IMR-90 (cell line): Measurements from ENCODE around the gene FAM210B. TPM values are rescaled to one million over a fixed set of nuclear protein-coding genes. Genes with fewer than 3 reads are reported as not detected.
A peak's percentile ranks its signal among the peaks of the same experiment; 100 is the strongest.

Experiments used
- ATAC-seq: fragments of 200-7000 bp; cut with Tn5 transposase; 2 replicates; pipeline ENCODE4 v1.9.1; 2020; ENCODE audit warnings: low read depth, mild to moderate bottlenecking, moderate library complexity
- BruUV-seq: library from RNA; stranded (reverse); fragments of 400-500 nt; replicated peaks from 2 replicates; lab custom pipeline; 2021; lab: Mats Ljungman, UMichigan
- CTCF ChIA-PET: fragments of 300-600 bp; formaldehyde crosslinking; extraction: SDS; loops from one replicate; lab custom pipeline; 2021; ENCODE audit warnings: antibody characterized with exemption; lab: Yijun Ruan, JAX
- POLR2A ChIA-PET: fragments of 300-600 bp; sonication (Branson Sonifier 250); formaldehyde crosslinking; loops from one replicate; lab custom pipeline; 2022; ENCODE audit warnings: antibody characterized with exemption; ENCODE audit not compliant: unreplicated experiment; lab: Charles Lee
- DNase-seq: peaks from one replicate; pipeline ENCODE4 v3.0.0; 2013
- H2AFZ ChIP-seq: replicated peaks from 2 replicates; pipeline ENCODE3; 2013; ENCODE audit warnings: low read length, mild to moderate bottlenecking; ENCODE audit not compliant: poor library complexity
- H2AK5ac ChIP-seq: 2 replicates; pipeline ENCODE4 v1.6.1; 2013; ENCODE audit warnings: low read depth, low read length, inconsistent platforms
- H2AK9ac ChIP-seq: replicated peaks from 2 replicates; pipeline ENCODE3; 2013; ENCODE audit warnings: mild to moderate bottlenecking, low read depth, low read length, moderate library complexity; ENCODE audit not compliant: poor library complexity
- H2BK120ac ChIP-seq: 2 replicates; pipeline ENCODE4 v1.6.1; 2013; ENCODE audit warnings: low read depth, low read length, inconsistent platforms
- H2BK15ac ChIP-seq: 3 replicates; pipeline ENCODE4 v1.6.1; 2013; ENCODE audit warnings: low read depth, low read length, inconsistent platforms
- H2BK20ac ChIP-seq: 2 replicates; pipeline ENCODE4 v1.6.1; 2013; ENCODE audit warnings: low read depth, mild to moderate bottlenecking, inconsistent platforms, low read length, moderate library complexity
- H2BK5ac ChIP-seq: 2 replicates; pipeline ENCODE4 v1.6.1; 2013; ENCODE audit warnings: mild to moderate bottlenecking, low read depth, low read length, inconsistent platforms; ENCODE audit not compliant: poor library complexity, severe bottlenecking
- H3K14ac ChIP-seq: replicated peaks from 2 replicates; pipeline ENCODE4 v1.6.1; 2013; ENCODE audit warnings: low read depth, low read length, inconsistent platforms
- H3K18ac ChIP-seq: 2 replicates; pipeline ENCODE4 v1.6.1; 2013; ENCODE audit warnings: low read depth, low read length, control low read depth
- H3K23ac ChIP-seq: 2 replicates; pipeline ENCODE4 v1.6.1; 2013; ENCODE audit warnings: low read depth, low read length, inconsistent platforms
- H3K27ac ChIP-seq: 2 replicates; pipeline ENCODE4 v1.5.1; 2013; ENCODE audit warnings: mild to moderate bottlenecking, control low read depth, low read length; ENCODE audit not compliant: insufficient read depth
- H3K27me3 ChIP-seq: 2 replicates; pipeline ENCODE4 v1.6.1; 2013; ENCODE audit warnings: low read length; ENCODE audit not compliant: control insufficient read depth, insufficient read depth
- H3K36me3 ChIP-seq: 2 replicates; pipeline ENCODE4 v1.6.1; 2013; ENCODE audit warnings: low read length, mixed read lengths; ENCODE audit not compliant: control insufficient read depth, insufficient read depth
- H3K4ac ChIP-seq: 2 replicates; pipeline ENCODE4 v1.6.1; 2013; ENCODE audit warnings: low read depth, low read length, inconsistent platforms
- H3K4me1 ChIP-seq: 2 replicates; pipeline ENCODE4 v1.6.1; 2013; ENCODE audit warnings: low read length, mixed read lengths; ENCODE audit not compliant: control insufficient read depth, insufficient read depth
- H3K4me2 ChIP-seq: 2 replicates; pipeline ENCODE4 v1.6.1; 2013; ENCODE audit warnings: low read depth, mild to moderate bottlenecking, control low read depth, low read length, moderate library complexity
- H3K4me3 ChIP-seq: 2 replicates; pipeline ENCODE4 v1.5.1; 2013; ENCODE audit warnings: low read depth, mild to moderate bottlenecking, control low read depth, low read length, moderate library complexity; ENCODE audit not compliant: insufficient read depth
- H3K56ac ChIP-seq: 2 replicates; pipeline ENCODE4 v1.6.1; 2013; ENCODE audit warnings: low read length, inconsistent platforms; ENCODE audit not compliant: insufficient read depth; ENCODE audit errors: extremely low read depth
- H3K79me1 ChIP-seq, 2 experiments: 2 replicates each; pipeline ENCODE4 v1.6.1; 2013; ENCODE audit warnings: low read length in 2 of 2, inconsistent platforms in 1 of 2, low read depth in 1 of 2
- H3K9ac ChIP-seq: 2 replicates; pipeline ENCODE4 v1.6.1; 2013; ENCODE audit warnings: low read depth, low read length, control low read depth
- H3K9me1 ChIP-seq: 2 replicates; pipeline ENCODE4 v1.6.1; 2013; ENCODE audit warnings: low read length, inconsistent platforms; ENCODE audit not compliant: insufficient read depth
- H3K9me3 ChIP-seq: 2 replicates; pipeline ENCODE4 v1.6.1; 2013; ENCODE audit warnings: low read length; ENCODE audit not compliant: control insufficient read depth, insufficient read depth
- H4K20me1 ChIP-seq: 2 replicates; pipeline ENCODE4 v1.6.1; 2013; ENCODE audit warnings: low read length, inconsistent platforms; ENCODE audit not compliant: insufficient read depth
- H4K5ac ChIP-seq: 2 replicates; pipeline ENCODE4 v1.6.1; 2013; ENCODE audit warnings: mild to moderate bottlenecking, low read depth, low read length, control low read depth
- H4K8ac ChIP-seq, 2 experiments: 2 replicates each; pipeline ENCODE4 v1.6.1; 2013; ENCODE audit warnings: low read depth in 2 of 2, low read length in 2 of 2, control low read depth in 1 of 2, inconsistent platforms in 1 of 2
- H4K91ac ChIP-seq: 2 replicates; pipeline ENCODE4 v1.6.1; 2013; ENCODE audit warnings: low read depth, low read length, inconsistent platforms; ENCODE audit not compliant: insufficient read depth
- MAFK ChIP-seq: IDR thresholded peaks from 2 replicates; pipeline ENCODE4 v1.6.1; 2012; ENCODE audit warnings: low read depth, low read length, improper control_type of control experiment
- POLR2A ChIP-seq: IDR thresholded peaks from 2 replicates; pipeline ENCODE4 v1.6.1; 2012; ENCODE audit warnings: mild to moderate bottlenecking, low read depth, low read length
- WGBS, 2 experiments: methylation state at CpG; one replicate each; pipeline versions ENCODE4 v1.1.5 to v1.1.7; 2013; ENCODE audit warnings: missing lambda C conversion rate in 2 of 2; ENCODE audit not compliant: insufficient read length in 1 of 2; ENCODE audit errors: extremely low coverage in 2 of 2; 5-methylcytosine and 5-hydroxymethylcytosine counted together
- dilution Hi-C: fragments of 300-500 bp; cut with HindIII; formaldehyde crosslinking; loops from one replicate; pipeline ENCODE4 v1.14.3; 2018; ENCODE audit warnings: low sequenced_read_pairs; ENCODE audit not compliant: unreplicated experiment
- in situ Hi-C: fragments of 300-500 bp; cut with MboI; formaldehyde crosslinking; loops from 3 replicates; pipeline ENCODE4 v1.14.3; 2019; ENCODE audit warnings: low sequenced_read_pairs, inconsistent platforms, mixed read lengths
- intact Hi-C: fragments of 100-400 bp; cut with micrococcal nuclease; formaldehyde crosslinking; loops from 2 replicates; pipeline ENCODE4 v1.10.0; 2022
- polyA plus RNA-seq, 3 experiments: library from polyadenylated mRNA; depleted of rRNA; stranded (reverse); fragments of >200 nt; gene quantifications; 2 replicates each; pipeline ENCODE4 v1.2.3, GENCODE V29; 2012; ENCODE audit warnings: low replicate concordance in 1 of 3
- total RNA-seq: library from RNA; depleted of rRNA; stranded (reverse); fragments of >200 nt; gene quantifications from 2 replicates; pipeline ENCODE4 v1.2.3, GENCODE V29; 2012

FAM210B gene
- total and polyA plus RNA-seq, 2 of the 4 experiments (the other 2 are of a cell fraction): 29.5 to 45.0 TPM

- Histone ChIP-seq H3K27ac (peak overlapping the region; percentile 19; the same call in 1 of the 2 replicates), H2AK5ac (no peak overlapping the region), H3K9me1 (peaks cover 15% of the 10 kb centered on the region), H2BK15ac (no peak overlapping the region), H4K5ac (no peak overlapping the region), H2BK5ac (peak overlapping the region; percentile 35), H2BK120ac (no peak overlapping the region), H4K20me1 (no peaks in the 10 kb centered on the region), H3K9me3 (no peaks in the 10 kb centered on the region), H3K36me3 (peaks cover 13% of the 10 kb centered on the region), H3K4ac (peak overlapping the region; percentile 59), H2BK20ac (no peak overlapping the region), H4K91ac (peak overlapping the region; percentile 68; the same call in 1 of the 2 replicates), H3K4me2 (peak overlapping the region; percentile 90), H3K14ac (peak overlapping the region; percentile 70), H3K4me1 (peaks cover 2% of the 10 kb centered on the region; the same call in 1 of the 2 replicates), H3K23ac (peak overlapping the region; percentile 88), H2AK9ac (no peak overlapping the region), H3K56ac (peak overlapping the region; percentile 75), H4K8ac (peak overlapping the region; percentile 34 to 41; a peak in 3 of 4 replicates), H2AFZ (peak overlapping the region; percentile 96), H3K27me3 (no peaks in the 10 kb centered on the region), H3K9ac (peak overlapping the region; percentile 90), H3K4me3 (peak overlapping the region; percentile 67), H3K79me1 (peaks cover 43 to 65% of the 10 kb centered on the region in 2 experiments), H3K18ac (no peak overlapping the region)
- CTCF ChIA-PET: interaction anchor here (0.6 kb wide), 1 partner anchor 149 kb away, joined by 3 read pairs; no protein-coding TSS in a partner anchor
- in situ Hi-C loops: loop anchor here (25.0 kb wide), 1 partner anchor 971 kb away; the partner anchor contains the start of gene RAE1
- dilution Hi-C loops: no loop called here
- intact Hi-C loops: no loop called here
- TSS peak; percentile 83 for BruUV-seq
- POLR2A ChIA-PET: no interaction called here
- no peak for DNase-seq
- TF ChIP-seq MAFK (no peak), POLR2A (peak; percentile 21; the same call in 1 of the 2 replicates)
- ATAC-seq: no peak
- WGBS, 2 experiments: 12% methylated on average over 7 of the region's 10 CpGs; no CpG with 5 or more reads in 1 of the 2 experiments
Measured at GRCh38 chr20:56391037-56391436, 32.3 kb downstream of the FAM210B start.
